Trophoblast cell (in vitro differentiated cells and primary cell): ENCODE results near the gene SLC35F5.
"Not testable (repeated sequence)": the region's sequence is repeated elsewhere in the genome, so short reads cannot be mapped to it uniquely, and the experiment has no call there.

Experiments
- DNase-seq, 2 donors: peaks; one replicate each; pipeline ENCODE4 v3.0.0-alpha.2; 2016
- H2AFZ ChIP-seq: 2 replicates; pipeline ENCODE4 v1.6.1; 2013; ENCODE audit warnings: low read length, moderate library complexity, mild to moderate bottlenecking; ENCODE audit not compliant: insufficient read depth, poor library complexity
- H2AK5ac ChIP-seq: 2 replicates; pipeline ENCODE4 v1.6.1; 2013; ENCODE audit warnings: mild to moderate bottlenecking, low read length
- H2BK120ac ChIP-seq: 2 replicates; pipeline ENCODE4 v1.6.1; 2013; ENCODE audit warnings: low read length, mild to moderate bottlenecking, moderate library complexity; ENCODE audit not compliant: insufficient read depth, poor library complexity
- H2BK12ac ChIP-seq: 2 replicates; pipeline ENCODE4 v1.6.1; 2013; ENCODE audit warnings: mild to moderate bottlenecking, low read length, moderate library complexity
- H2BK5ac ChIP-seq: 2 replicates; pipeline ENCODE4 v1.6.1; 2013; ENCODE audit warnings: low read length, low read depth, moderate library complexity, mild to moderate bottlenecking; ENCODE audit not compliant: poor library complexity
- H3K14ac ChIP-seq: 2 replicates; pipeline ENCODE4 v1.6.1; 2013; ENCODE audit warnings: mild to moderate bottlenecking, low read length
- H3K18ac ChIP-seq: 2 replicates; pipeline ENCODE4 v1.6.1; 2013; ENCODE audit warnings: mild to moderate bottlenecking, low read length
- H3K23ac ChIP-seq: 2 replicates; pipeline ENCODE4 v1.6.1; 2013; ENCODE audit warnings: low read length
- H3K27ac ChIP-seq: 2 replicates; pipeline ENCODE4 v1.5.1; 2013; ENCODE audit warnings: low read depth, mild to moderate bottlenecking, inconsistent platforms, low read length, moderate library complexity
- H3K27me3 ChIP-seq: 2 replicates; pipeline ENCODE4 v1.6.1; 2013; ENCODE audit warnings: inconsistent platforms, mild to moderate bottlenecking, low read length, moderate library complexity; ENCODE audit not compliant: insufficient read depth
- H3K36me3 ChIP-seq, 2 experiments: 1 replicate in 1 of 2; 2 replicates in 1 of 2; pipeline ENCODE4 v1.6.1; 2013; ENCODE audit warnings: low read length in 2 of 2, mild to moderate bottlenecking in 2 of 2, moderate library complexity in 1 of 2; ENCODE audit not compliant: insufficient read depth in 2 of 2, control insufficient read depth in 1 of 2
- H3K4ac ChIP-seq: 2 replicates; pipeline ENCODE4 v1.6.1; 2013; ENCODE audit warnings: low read depth, mild to moderate bottlenecking, low read length, moderate library complexity
- H3K4me1 ChIP-seq, 2 experiments: 1 replicate in 1 of 2; 2 replicates in 1 of 2; pipeline ENCODE4 v1.6.1; 2013; ENCODE audit warnings: low read length in 2 of 2, mild to moderate bottlenecking in 2 of 2, moderate library complexity in 1 of 2; ENCODE audit not compliant: insufficient read depth in 2 of 2, control insufficient read depth in 1 of 2
- H3K4me2 ChIP-seq: 2 replicates; pipeline ENCODE4 v1.6.1; 2013; ENCODE audit warnings: inconsistent platforms, mild to moderate bottlenecking, low read length, moderate library complexity
- H3K4me3 ChIP-seq: 2 replicates; pipeline ENCODE4 v1.5.1; 2013; ENCODE audit warnings: mild to moderate bottlenecking, low read depth, low read length, inconsistent platforms
- H3K79me1 ChIP-seq: one replicate; pipeline ENCODE4 v1.6.1; 2013; ENCODE audit warnings: low read length
- H3K79me2 ChIP-seq: 2 replicates; pipeline ENCODE4 v1.6.1; 2013; ENCODE audit warnings: low read length, mild to moderate bottlenecking; ENCODE audit not compliant: control insufficient read depth, insufficient read depth, poor library complexity
- H3K9ac ChIP-seq: 2 replicates; pipeline ENCODE4 v1.6.1; 2013; ENCODE audit warnings: mild to moderate bottlenecking, low read length
- H3K9me3 ChIP-seq: 2 replicates; pipeline ENCODE4 v1.6.1; 2013; ENCODE audit warnings: low read depth, mild to moderate bottlenecking, control low read depth, inconsistent platforms, low read length; ENCODE audit not compliant: insufficient read depth
- H4K12ac ChIP-seq: 2 replicates; pipeline ENCODE4 v1.6.1; 2013; ENCODE audit warnings: low read depth, mild to moderate bottlenecking, low read length, moderate library complexity
- H4K8ac ChIP-seq: 2 replicates; pipeline ENCODE4 v1.6.1; 2013; ENCODE audit warnings: low read depth, mild to moderate bottlenecking, low read length, moderate library complexity
- H4K91ac ChIP-seq: one replicate; pipeline ENCODE4 v1.6.1; 2013; ENCODE audit warnings: low read depth, mild to moderate bottlenecking, low read length, moderate library complexity
- WGBS: extraction: QIAGEN DNeasy Blood & Tissue Kit; methylation state at CpG from one replicate; pipeline ENCODE4 v1.1.7; 2013; ENCODE audit warnings: missing lambda C conversion rate; ENCODE audit not compliant: insufficient read length, insufficient coverage; ENCODE audit errors: extremely low coverage; 5-methylcytosine and 5-hydroxymethylcytosine counted together

SLC35F5 gene

GRCh38 chr2:113676623-113677266, 79.7 kb downstream of the SLC35F5 start:
- Histone ChIP-seq H3K79me2 (no peaks in the 10 kb centered on the region), H3K14ac (no peak overlapping the region), H2BK120ac (no peak overlapping the region), H3K4me1 (no peaks in the 10 kb centered on the region), H3K36me3 (no peaks in the 10 kb centered on the region), H4K91ac (no peak overlapping the region), H3K9ac (no peak overlapping the region), H3K18ac (no peak overlapping the region), H4K12ac (no peak overlapping the region), H3K27ac (no peak overlapping the region), H4K8ac (no peak overlapping the region), H2AFZ (no peak overlapping the region), H3K4ac (no peak overlapping the region), H3K27me3 (no peaks in the 10 kb centered on the region), H2BK12ac (no peak overlapping the region), H3K4me3 (no peak overlapping the region), H3K9me3 (no peaks in the 10 kb centered on the region), H3K4me2 (no peak overlapping the region), H2BK5ac (no peak overlapping the region), H3K23ac (no peak overlapping the region), H3K79me1 (no peaks in the 10 kb centered on the region), H2AK5ac (no peak overlapping the region)
- DNase-seq = no peak
- WGBS = no CpG with 5 or more reads among the region's 4 CpGs

GRCh38 chr2:113675875-113676274, 80.6 kb downstream of the SLC35F5 start:
- no peaks in the 10 kb centered on the region for H3K4me1 ChIP-seq
- H3K27ac ChIP-seq = no peak overlapping the region
- H3K79me2 ChIP-seq = no peaks in the 10 kb centered on the region
- H3K27me3 ChIP-seq = no peaks in the 10 kb centered on the region
- no peaks in the 10 kb centered on the region for H3K9me3 ChIP-seq
- H4K91ac ChIP-seq = no peak overlapping the region
- no peak overlapping the region for H3K23ac ChIP-seq
- no peak for DNase-seq
- H2AFZ ChIP-seq = no peak overlapping the region
- no peak overlapping the region for H4K12ac ChIP-seq
- no peak overlapping the region for H3K9ac ChIP-seq
- H3K4me3 ChIP-seq = no peak overlapping the region
- H2AK5ac ChIP-seq = no peak overlapping the region
- no peak overlapping the region for H3K4me2 ChIP-seq
- no peaks in the 10 kb centered on the region for H3K79me1 ChIP-seq
- H3K14ac ChIP-seq = no peak overlapping the region
- H4K8ac ChIP-seq = no peak overlapping the region
- H2BK120ac ChIP-seq = no peak overlapping the region
- no peak overlapping the region for H3K18ac ChIP-seq
- no peaks in the 10 kb centered on the region for H3K36me3 ChIP-seq
- no peak overlapping the region for H3K4ac ChIP-seq
- no peak overlapping the region for H2BK12ac ChIP-seq
- no peak overlapping the region for H2BK5ac ChIP-seq
- WGBS = no CpG with 5 or more reads among the region's 9 CpGs

- Histone ChIP-seq H2AFZ (no peak overlapping the region), H3K9me3 (no peaks in the 10 kb centered on the region), H3K9ac (no peak overlapping the region), H3K4me2 (no peak overlapping the region), H3K18ac (no peak overlapping the region), H3K4ac (no peak overlapping the region), H3K27ac (no peak overlapping the region), H3K36me3 (no peaks in the 10 kb centered on the region), H3K4me3 (no peak overlapping the region), H3K79me1 (no peaks in the 10 kb centered on the region), H4K12ac (no peak overlapping the region), H2AK5ac (no peak overlapping the region), H3K4me1 (no peaks in the 10 kb centered on the region), H4K8ac (no peak overlapping the region), H3K14ac (no peak overlapping the region), H3K27me3 (no peaks in the 10 kb centered on the region), H3K23ac (no peak overlapping the region), H3K79me2 (no peaks in the 10 kb centered on the region), H2BK5ac (no peak overlapping the region), H2BK120ac (no peak overlapping the region), H2BK12ac (no peak overlapping the region), H4K91ac (no peak overlapping the region)
- no peak for DNase-seq
- no CpG with 5 or more reads among the region's 7 CpGs for WGBS
Measured at GRCh38 chr2:113672326-113672932, 84.0 kb downstream of the SLC35F5 start.

- not testable (repeated sequence) for DNase-seq, H3K14ac ChIP-seq, H4K12ac ChIP-seq, H3K36me3 ChIP-seq, H3K4ac ChIP-seq, H2BK5ac ChIP-seq, H3K9ac ChIP-seq, H3K27me3 ChIP-seq, H3K27ac ChIP-seq, H3K79me2 ChIP-seq, H2BK120ac ChIP-seq, H2AK5ac ChIP-seq, H3K79me1 ChIP-seq, H3K4me1 ChIP-seq, H3K4me2 ChIP-seq, H2AFZ ChIP-seq, H3K18ac ChIP-seq, H3K4me3 ChIP-seq, H4K91ac ChIP-seq, H3K23ac ChIP-seq, H2BK12ac ChIP-seq, H4K8ac ChIP-seq, H3K9me3 ChIP-seq
- WGBS = no CpG with 5 or more reads among the region's 21 CpGs
Measured at GRCh38 chr2:113669013-113669412, 87.4 kb downstream of the SLC35F5 start.
